Midbrain (tissue), 1 donor: ENCODE data around the gene CDC6.
A peak's percentile ranks its signal among the peaks of the same experiment; 100 is the strongest.

ENCODE experiments used
- DNase-seq: peaks from one replicate; lab custom pipeline; 2025; lab: John Stamatoyannopoulos, UW

CDC6 gene

GRCh38 chr17:40287494-40288369, at the start of gene CDC6:
TSS of gene CDC6 (plus strand) at chr17:40287879. CDS start at chr17:40289421, 1,542 bp downstream.
- DNase-seq = peak; percentile 99

- no peak for DNase-seq
Measured at GRCh38 chr17:40241252-40241834, 46.3 kb upstream of the CDC6 start.

- no peak for DNase-seq
Measured at GRCh38 chr17:40242774-40243173, 44.9 kb upstream of the CDC6 start.

GRCh38 chr17:40243761-40244160, 43.9 kb upstream of the CDC6 start:
- DNase-seq = no peak

- DNase-seq = no peak
Measured at GRCh38 chr17:40244255-40244654, 43.4 kb upstream of the CDC6 start.

- DNase-seq = no peak
Measured at GRCh38 chr17:40247926-40248495, 39.7 kb upstream of the CDC6 start.

- DNase-seq = no peak
Measured at GRCh38 chr17:40248507-40248906, 39.2 kb upstream of the CDC6 start.

GRCh38 chr17:40251576-40251975, 36.1 kb upstream of the CDC6 start:
- DNase-seq = no peak

GRCh38 chr17:40253565-40253964, 34.1 kb upstream of the CDC6 start:
- DNase-seq = no peak

- no peak for DNase-seq
Measured at GRCh38 chr17:40259505-40259904, 28.2 kb upstream of the CDC6 start.

GRCh38 chr17:40260528-40260927, 27.2 kb upstream of the CDC6 start:
- DNase-seq = no peak

- no peak for DNase-seq
Measured at GRCh38 chr17:40264458-40265185, 23.1 kb upstream of the CDC6 start.

- DNase-seq = no peak
Measured at GRCh38 chr17:40265337-40265736, 22.3 kb upstream of the CDC6 start.

GRCh38 chr17:40266882-40267281, 20.8 kb upstream of the CDC6 start:
- no peak for DNase-seq

- no peak for DNase-seq
Measured at GRCh38 chr17:40268141-40268712, 19.5 kb upstream of the CDC6 start.

GRCh38 chr17:40278414-40278813, 9.3 kb upstream of the CDC6 start:
- no peak for DNase-seq

GRCh38 chr17:40279402-40279801, 8.3 kb upstream of the CDC6 start:
- DNase-seq = no peak

GRCh38 chr17:40281663-40282062, 6.0 kb upstream of the CDC6 start:
- no peak for DNase-seq

- no peak for DNase-seq
Measured at GRCh38 chr17:40283662-40284061, 4.0 kb upstream of the CDC6 start.

GRCh38 chr17:40284085-40284713, 3.5 kb upstream of the CDC6 start:
- DNase-seq = no peak

- no peak for DNase-seq
Measured at GRCh38 chr17:40286473-40286872, 1.2 kb upstream of the CDC6 start.

- no peak for DNase-seq
Measured at GRCh38 chr17:40287159-40287493, 553 bp upstream of the CDC6 start.
